GM23338 (cell line): ENCODE measurements around the gene SHISA7. TPM values are rescaled to one million over a fixed set of nuclear protein-coding genes. Genes with fewer than 3 reads are reported as not detected.

Source experiments
- ATAC-seq: fragments of 200-7000 bp; cut with Tn5 transposase; 3 replicates; pipeline ENCODE4 v1.9.1; 2020
- DNase-seq: peaks from one replicate; pipeline ENCODE4 v3.0.0-alpha.2; 2015; ENCODE audit warnings: low spot score
- H2AFZ ChIP-seq: fragments of 200-600 bp; sonication (generic); 2 replicates; pipeline ENCODE4 v1.8.0; 2016; ENCODE audit warnings: antibody characterized with exemption, mild to moderate bottlenecking, moderate library complexity
- H3F3A ChIP-seq: fragments of 200-600 bp; sonication (generic); replicated peaks from 2 replicates; pipeline ENCODE4 v1.8.0; 2017; ENCODE audit warnings: antibody characterized with exemption, mixed run types, low read depth
- H3K27ac ChIP-seq: fragments of 200-600 bp; sonication (generic); 2 replicates; pipeline ENCODE4 v1.6.1; 2016; ENCODE audit warnings: low read depth
- H3K27me3 ChIP-seq: fragments of 200-600 bp; sonication (generic); 2 replicates; pipeline ENCODE4 v1.8.0; 2016; ENCODE audit warnings: mild to moderate bottlenecking, mixed run types, moderate library complexity; ENCODE audit not compliant: insufficient read depth
- H3K36me3 ChIP-seq: fragments of 200-600 bp; sonication (generic); 2 replicates; pipeline ENCODE4 v1.8.0; 2016; ENCODE audit warnings: mild to moderate bottlenecking; ENCODE audit not compliant: insufficient read depth
- H3K4me1 ChIP-seq: fragments of 200-600 bp; sonication (generic); 2 replicates; pipeline ENCODE4 v1.8.0; 2016; ENCODE audit warnings: mild to moderate bottlenecking, moderate library complexity; ENCODE audit not compliant: insufficient read depth
- H3K4me2 ChIP-seq: fragments of 200-600 bp; sonication (generic); 2 replicates; pipeline ENCODE4 v1.7.1; 2017; ENCODE audit warnings: mixed run types
- H3K4me3 ChIP-seq: fragments of 200-600 bp; sonication (generic); 2 replicates; pipeline ENCODE4 v1.6.1; 2016; ENCODE audit warnings: mixed run types
- H3K79me2 ChIP-seq: fragments of 200-600 bp; sonication (generic); replicated peaks from 2 replicates; pipeline ENCODE4 v1.8.0; 2017; ENCODE audit warnings: mild to moderate bottlenecking; ENCODE audit not compliant: insufficient read depth
- H3K9me2 ChIP-seq: fragments of 200-600 bp; sonication (generic); 2 replicates; pipeline ENCODE4 v1.8.0; 2017; ENCODE audit not compliant: insufficient read depth
- H4K20me1 ChIP-seq: fragments of 200-600 bp; sonication (generic); replicated peaks from 2 replicates; pipeline ENCODE4 v1.8.0; 2017; ENCODE audit warnings: mild to moderate bottlenecking; ENCODE audit not compliant: insufficient read depth
- H3K27ac Mint-ChIP-seq: 2 replicates; pipeline ENCODE4 v1.8.0; 2020; ENCODE audit warnings: inconsistent platforms, mild to moderate bottlenecking, moderate library complexity, mixed read lengths
- H3K27me3 Mint-ChIP-seq: 3 replicates; pipeline ENCODE4 v1.8.0; 2022; ENCODE audit warnings: low read depth, mild to moderate bottlenecking, moderate library complexity, mixed read lengths, inconsistent platforms; ENCODE audit not compliant: insufficient read depth, poor library complexity
- H3K36me3 Mint-ChIP-seq: 3 replicates; pipeline ENCODE4 v1.8.0; 2021; ENCODE audit warnings: low read depth, mild to moderate bottlenecking, inconsistent platforms, moderate library complexity, mixed read lengths
- H3K4me1 Mint-ChIP-seq: 3 replicates; pipeline ENCODE4 v1.8.0; 2020; ENCODE audit warnings: mild to moderate bottlenecking, inconsistent platforms, mixed read lengths
- H3K4me3 Mint-ChIP-seq: 3 replicates; pipeline ENCODE4 v1.8.0; 2021; ENCODE audit warnings: moderate library complexity, mild to moderate bottlenecking, inconsistent platforms, mixed read lengths
- H3K9me3 Mint-ChIP-seq: 3 replicates; pipeline ENCODE4 v1.8.0; 2020; ENCODE audit warnings: moderate library complexity, mild to moderate bottlenecking, inconsistent platforms, mixed read lengths
- EZH2 ChIP-seq: fragments of 200-600 bp; sonication (generic); IDR thresholded peaks from one replicate; pipeline ENCODE4 v1.8.0; 2017; ENCODE audit warnings: antibody characterized with exemption, mild to moderate bottlenecking, low read depth; ENCODE audit not compliant: unreplicated experiment
- POLR2AphosphoS5 ChIP-seq: IDR thresholded peaks from 2 replicates; pipeline ENCODE4 v1.6.1; 2016; ENCODE audit warnings: antibody characterized with exemption, low read depth
- REST ChIP-seq: IDR thresholded peaks from one replicate; pipeline ENCODE4 v1.6.1; 2018; ENCODE audit warnings: antibody characterized with exemption; ENCODE audit not compliant: unreplicated experiment
- ZNF331 ChIP-seq: fragments of 250-450 bp; sonication (Bioruptor Pico); IDR thresholded peaks from 2 replicates; pipeline ENCODE4 v1.5.0; 2020; ENCODE audit warnings: low read depth, mild to moderate bottlenecking, moderate library complexity
- ZNF462 ChIP-seq: fragments of 250-450 bp; sonication (Bioruptor Pico); IDR thresholded peaks from 2 replicates; pipeline ENCODE4 v1.5.0; 2020; ENCODE audit warnings: mild to moderate bottlenecking, moderate library complexity
- polyA plus RNA-seq: library from polyadenylated mRNA; unstranded; fragments of >200 nt; fragmentation: Nextera tagmentation; extraction: Ambion mirVana; gene quantifications from 2 replicates; pipeline ENCODE4 v1.2.1, GENCODE V29; 2016
- total RNA-seq: library from RNA; depleted of rRNA; stranded (reverse); fragments of >200 nt; shearing (Covaris generic); gene quantifications from 2 replicates; pipeline ENCODE4 v1.2.3, GENCODE V29; 2014

Gene SHISA7
- total and polyA plus RNA-seq, 2 experiments from 2014 or later: 0.32 to 1.4 TPM

- Histone ChIP-seq H3K9me2 (no peaks in the 10 kb centered on the region), H3K36me3 (no peaks in the 10 kb centered on the region), H3K79me2 (no peaks in the 10 kb centered on the region), H3F3A (peaks cover 9% of the 10 kb centered on the region), H3K27ac (no peak overlapping the region), H4K20me1 (no peaks in the 10 kb centered on the region), H3K4me1 (peaks cover 12% of the 10 kb centered on the region; the same call in 1 of the 2 replicates), H3K27me3 (peaks cover 85% of the 10 kb centered on the region), H2AFZ (peak overlapping the region; percentile 84), H3K4me2 (peak overlapping the region; percentile 87), H3K4me3 (peak overlapping the region; percentile 67)
- peak; percentile 76 for TF ChIP-seq EZH2
- TF ChIP-seq POLR2AphosphoS5: 0 out of 2 replicates have a peak, but pooled peaks have one; percentile 21
- no peak for TF ChIP-seq REST
- H3K27me3 Mint-ChIP-seq: peaks cover 82% of the 10 kb centered on the region
- DNase-seq (peak; percentile 87), ATAC-seq (peak; percentile 67)
- peaks cover 25% of the 10 kb centered on the region for H3K4me1 Mint-ChIP-seq
- no peak overlapping the region for H3K27ac Mint-ChIP-seq
- no peaks in the 10 kb centered on the region; the same call in 2 of the 3 replicates for H3K36me3 Mint-ChIP-seq
- peak overlapping the region; percentile 73 for H3K4me3 Mint-ChIP-seq
- no peaks in the 10 kb centered on the region; the same call in none of the 3 replicates for H3K9me3 Mint-ChIP-seq
These were observed 1.3 kb downstream of the SHISA7 start for GRCh38 chr19:55441692-55442321.

- Mint-ChIP-seq H3K36me3 (no peaks in the 10 kb centered on the region; the same call in 2 of the 3 replicates), H3K4me3 (peak overlapping the region; percentile 73), H3K27ac (no peak overlapping the region), H3K9me3 (no peaks in the 10 kb centered on the region; the same call in none of the 3 replicates), H3K4me1 (peaks cover 25% of the 10 kb centered on the region), H3K27me3 (peaks cover 82% of the 10 kb centered on the region)
- Histone ChIP-seq H3K27me3 (peaks cover 80% of the 10 kb centered on the region), H3K9me2 (no peaks in the 10 kb centered on the region), H2AFZ (peak overlapping the region; percentile 84), H3K4me3 (peak overlapping the region; percentile 67), H3K4me2 (peak overlapping the region; percentile 87), H3F3A (peaks cover 9% of the 10 kb centered on the region), H4K20me1 (no peaks in the 10 kb centered on the region), H3K36me3 (no peaks in the 10 kb centered on the region), H3K4me1 (peaks cover 12% of the 10 kb centered on the region; the same call in 1 of the 2 replicates), H3K79me2 (no peaks in the 10 kb centered on the region), H3K27ac (no peak overlapping the region)
- ATAC-seq (peak; percentile 20), DNase-seq (peak; percentile 54)
- TF ChIP-seq ZNF331 (no peak), ZNF462 (CRISPR knock-in tag) (no peak)
These were observed 1.8 kb downstream of the SHISA7 start for GRCh38 chr19:55441319-55441691.
